Prostate gland (tissue), 2 donors: ENCODE results near the gene SMC1B.

Experiments
- POLR2AphosphoS5 ChIP-seq: sonication (generic); formaldehyde crosslinking; IDR thresholded peaks from one replicate; pipeline ENCODE4 v1.6.1; 2017; ENCODE audit warnings: antibody characterized with exemption
- TF ChIP-seq, protein P1 (sequence below), 4 experiments: fragments of 200-600 bp in 2 of 4; fragments of 450-650 bp in 2 of 4; sonication (generic) in 2 of 4; IDR thresholded peaks; 1 replicate in 3 of 4; 2 replicates in 1 of 4; pipeline ENCODE4 v1.5.1; 2016 to 2019; ENCODE audit warnings: antibody characterized with exemption in 4 of 4, mild to moderate bottlenecking in 2 of 4, moderate library complexity in 2 of 4

DNA sequence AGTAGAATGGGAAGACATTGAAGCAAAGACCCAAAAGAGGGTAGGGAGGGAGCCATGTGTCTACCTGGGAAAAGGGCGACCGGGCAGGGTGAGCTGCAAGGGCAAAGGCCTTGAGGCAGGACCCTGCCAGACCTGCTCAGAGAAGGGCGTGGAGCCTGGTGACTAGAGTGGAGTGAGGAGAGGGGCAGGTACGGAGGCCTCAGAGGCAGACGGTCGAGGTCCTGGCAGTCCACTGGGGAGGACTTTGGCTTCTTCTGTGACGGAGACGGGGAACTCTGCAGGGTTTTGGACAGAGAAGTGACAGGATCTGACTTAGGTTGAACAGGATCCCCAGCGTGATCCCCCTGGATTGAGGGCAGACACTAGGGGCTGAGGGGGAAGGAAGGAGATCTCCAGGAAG, 13.0 kb upstream of the SMC1B start:
- TF ChIP-seq, protein P1, sequence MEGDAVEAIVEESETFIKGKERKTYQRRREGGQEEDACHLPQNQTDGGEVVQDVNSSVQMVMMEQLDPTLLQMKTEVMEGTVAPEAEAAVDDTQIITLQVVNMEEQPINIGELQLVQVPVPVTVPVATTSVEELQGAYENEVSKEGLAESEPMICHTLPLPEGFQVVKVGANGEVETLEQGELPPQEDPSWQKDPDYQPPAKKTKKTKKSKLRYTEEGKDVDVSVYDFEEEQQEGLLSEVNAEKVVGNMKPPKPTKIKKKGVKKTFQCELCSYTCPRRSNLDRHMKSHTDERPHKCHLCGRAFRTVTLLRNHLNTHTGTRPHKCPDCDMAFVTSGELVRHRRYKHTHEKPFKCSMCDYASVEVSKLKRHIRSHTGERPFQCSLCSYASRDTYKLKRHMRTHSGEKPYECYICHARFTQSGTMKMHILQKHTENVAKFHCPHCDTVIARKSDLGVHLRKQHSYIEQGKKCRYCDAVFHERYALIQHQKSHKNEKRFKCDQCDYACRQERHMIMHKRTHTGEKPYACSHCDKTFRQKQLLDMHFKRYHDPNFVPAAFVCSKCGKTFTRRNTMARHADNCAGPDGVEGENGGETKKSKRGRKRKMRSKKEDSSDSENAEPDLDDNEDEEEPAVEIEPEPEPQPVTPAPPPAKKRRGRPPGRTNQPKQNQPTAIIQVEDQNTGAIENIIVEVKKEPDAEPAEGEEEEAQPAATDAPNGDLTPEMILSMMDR (IDR thresholded peaks at IDR 0.05), result no peak
- TF ChIP-seq POLR2AphosphoS5, result no peak
